ACC112 (cell line): ENCODE results near the gene SERF1B.
"Not testable (repeated sequence)": the region's sequence is repeated elsewhere in the genome, so short reads cannot be mapped to it uniquely, and the experiment has no call there.

Experiments used
- H2AFZ ChIP-seq: fragments of 200-600 bp; sonication (generic); one replicate; pipeline ENCODE4 v1.6.0; 2017; ENCODE audit warnings: antibody characterized with exemption, low read length; ENCODE audit not compliant: unreplicated experiment
- H3K27ac ChIP-seq: fragments of 200-600 bp; sonication (generic); 2 replicates; pipeline ENCODE4 v1.5.1; 2014; ENCODE audit warnings: low read depth, mild to moderate bottlenecking, antibody characterized with exemption, low read length, moderate library complexity
- H3K27me3 ChIP-seq: fragments of 200-600 bp; sonication (generic); 2 replicates; pipeline ENCODE4 v1.6.1; 2014; ENCODE audit warnings: mild to moderate bottlenecking, antibody characterized with exemption, low read length, moderate library complexity, mixed read lengths; ENCODE audit not compliant: insufficient read depth
- H3K36me3 ChIP-seq: fragments of 200-600 bp; sonication (generic); 2 replicates; pipeline ENCODE4 v1.6.1; 2016; ENCODE audit warnings: mild to moderate bottlenecking, antibody characterized with exemption, low read length, moderate library complexity, mixed read lengths; ENCODE audit not compliant: insufficient read depth
- H3K4me1 ChIP-seq: fragments of 200-600 bp; sonication (generic); one replicate; pipeline ENCODE4 v1.6.1; 2016; ENCODE audit warnings: low read length, mixed read lengths; ENCODE audit not compliant: insufficient read depth, unreplicated experiment, control insufficient read depth
- H3K4me3 ChIP-seq: fragments of 200-600 bp; sonication (generic); 2 replicates; pipeline ENCODE4 v1.5.1; 2014; ENCODE audit warnings: mild to moderate bottlenecking, low read depth, low read length
- H3K79me2 ChIP-seq: fragments of 200-600 bp; sonication (generic); one replicate; pipeline ENCODE4 v1.6.0; 2016; ENCODE audit warnings: low read length; ENCODE audit not compliant: control insufficient read depth, unreplicated experiment, insufficient read depth

SERF1B gene

GRCh38 chr5:70088907-70089464, 63.9 kb downstream of the SERF1B start:
- H3K27me3 ChIP-seq, H3K79me2 ChIP-seq, H3K36me3 ChIP-seq, H3K27ac ChIP-seq, H3K4me1 ChIP-seq, H2AFZ ChIP-seq, H3K4me3 ChIP-seq: not testable (repeated sequence)

- not testable (repeated sequence) for H2AFZ ChIP-seq, H3K36me3 ChIP-seq, H3K79me2 ChIP-seq, H3K4me3 ChIP-seq, H3K27me3 ChIP-seq, H3K4me1 ChIP-seq, H3K27ac ChIP-seq
Measured at GRCh38 chr5:70091776-70092175, 66.7 kb downstream of the SERF1B start.
